SKM-1 (cell line): ENCODE measurements around the gene PHF3.
A peak's percentile ranks its signal among the peaks of the same experiment; 100 is the strongest.

ENCODE experiments used
- DNase-seq: peaks from one replicate; lab custom pipeline; 2025; ENCODE audit not compliant: unreplicated experiment; lab: John Stamatoyannopoulos, UW

The PHF3 gene

GRCh38 chr6:63643862-63644261 lies 8.3 kb downstream of the PHF3 start:
- no peak for DNase-seq

- DNase-seq, result no peak
Measured at GRCh38 chr6:63644668-63645326, 9.2 kb downstream of the PHF3 start.

GRCh38 chr6:63649269-63649668 lies 13.7 kb downstream of the PHF3 start:
- DNase-seq, result no peak

- no peak for DNase-seq
Measured at GRCh38 chr6:63649847-63650265, 14.3 kb downstream of the PHF3 start.

- DNase-seq, result no peak
Measured at GRCh38 chr6:63652980-63653379, 17.4 kb downstream of the PHF3 start.

GRCh38 chr6:63660757-63661156 lies 25.2 kb downstream of the PHF3 start:
- no peak for DNase-seq

- no peak for DNase-seq
Measured at GRCh38 chr6:63661769-63662168, 26.2 kb downstream of the PHF3 start.

GRCh38 chr6:63663147-63663955 lies 27.7 kb downstream of the PHF3 start:
- no peak for DNase-seq

GRCh38 chr6:63663956-63664281 lies 28.3 kb downstream of the PHF3 start:
- DNase-seq, result no peak

- DNase-seq, result no peak
Measured at GRCh38 chr6:63671098-63671754, 35.6 kb downstream of the PHF3 start.

- DNase-seq, result no peak
Measured at GRCh38 chr6:63672582-63673129, 37.1 kb downstream of the PHF3 start.

GRCh38 chr6:63673692-63674091 lies 38.1 kb downstream of the PHF3 start:
- no peak for DNase-seq

- DNase-seq, result no peak
Measured at GRCh38 chr6:63674635-63675034, 39.0 kb downstream of the PHF3 start.

- DNase-seq, result no peak
Measured at GRCh38 chr6:63675138-63675537, 39.5 kb downstream of the PHF3 start.

GRCh38 chr6:63676412-63677114 lies 41.0 kb downstream of the PHF3 start:
- DNase-seq, result no peak

GRCh38 chr6:63677282-63677681 lies 41.7 kb downstream of the PHF3 start:
- DNase-seq, result no peak

- no peak for DNase-seq
Measured at GRCh38 chr6:63683071-63683603, 47.5 kb downstream of the PHF3 start.

GRCh38 chr6:63685446-63686379 lies 50.1 kb downstream of the PHF3 start:
- no peak for DNase-seq

GRCh38 chr6:63689421-63689820 lies 53.8 kb downstream of the PHF3 start:
- DNase-seq, result no peak

GRCh38 chr6:63690221-63690620 lies 54.6 kb downstream of the PHF3 start:
- DNase-seq, result peak; percentile 21
